Tibial nerve (tissue), 4 donors: ENCODE results near the gene GDF11. TPM values are rescaled to one million over a fixed set of nuclear protein-coding genes. Genes with fewer than 3 reads are reported as not detected.
A peak's percentile ranks its signal among the peaks of the same experiment; 100 is the strongest.

Experiments used
- DNase-seq, 2 donors: peaks; one replicate each; pipeline ENCODE4 v3.0.0-alpha.2; 2019; ENCODE audit warnings: low spot score in 2 of 2
- H3K27ac ChIP-seq, 4 donors: fragments of 200-600 bp; sonication (generic) in 3 of 4; one replicate each; pipeline ENCODE4 v1.5.1; 2017 to 2019; ENCODE audit warnings: mild to moderate bottlenecking in 1 of 4
- H3K27me3 ChIP-seq, 2 donors: fragments of 200-600 bp; sonication (generic) in 1 of 2; one replicate each; pipeline versions ENCODE4 v1.5.1 to v1.6.0; 2017 to 2019
- H3K36me3 ChIP-seq, 3 donors: fragments of 200-600 bp; sonication (generic); one replicate each; pipeline ENCODE4 v1.5.1; 2018 to 2019
- H3K4me1 ChIP-seq, 4 donors: fragments of 200-600 bp; sonication (generic) in 3 of 4; one replicate each; pipeline ENCODE4 v1.5.1; 2017 to 2019
- H3K4me3 ChIP-seq, 4 donors: fragments of 200-600 bp; sonication (generic) in 3 of 4; one replicate each; pipeline ENCODE4 v1.5.1; 2017 to 2019; ENCODE audit warnings: mild to moderate bottlenecking in 1 of 4, moderate library complexity in 1 of 4
- H3K9me3 ChIP-seq, 4 donors: fragments of 200-600 bp; sonication (generic) in 3 of 4; one replicate each; pipeline ENCODE4 v1.5.1; 2017 to 2019
- CTCF ChIP-seq, 5 experiments: fragments of 200-600 bp in 3 of 5; fragments of 450-650 bp in 2 of 5; sonication (generic) in 3 of 5; IDR thresholded peaks; one replicate each; pipeline ENCODE4 v1.5.1; 2016 to 2019; ENCODE audit warnings: antibody characterized with exemption in 5 of 5, mild to moderate bottlenecking in 3 of 5, moderate library complexity in 2 of 5
- EP300 ChIP-seq, 2 donors: sonication (generic); formaldehyde crosslinking; IDR thresholded peaks; one replicate each; pipeline ENCODE4 v1.6.1; 2017; ENCODE audit warnings: antibody characterized with exemption in 2 of 2, mild to moderate bottlenecking in 1 of 2
- POLR2A ChIP-seq, 2 donors: fragments of 450-650 bp; IDR thresholded peaks; one replicate each; pipeline ENCODE4 v1.6.1; 2017; ENCODE audit warnings: antibody characterized with exemption in 2 of 2, mild to moderate bottlenecking in 2 of 2, moderate library complexity in 2 of 2
- WGBS, 2 donors: methylation state at CpG; one replicate each; pipeline ENCODE4 v1.1.5; 2018; 5-methylcytosine and 5-hydroxymethylcytosine counted together
- total RNA-seq, 4 donors: library from RNA; depleted of rRNA; stranded (reverse); fragments of >200 nt; gene quantifications; one replicate each; pipeline ENCODE4 v1.1.0, GENCODE V29; 2016

GDF11 gene
- total RNA-seq, 4 donors from 2014 or later: 1.8 to 5.7 (median 4.0) TPM

GRCh38 chr12:55723516-55724225 is 19.3 kb upstream of the GDF11 start:
- Histone ChIP-seq H3K4me1 (peaks cover 0 to 85% (median 63%) of the 10 kb centered on the region in 4 donors), H3K9me3 (no peaks in the 10 kb centered on the region), H3K36me3 (peaks cover 0 to 49% (median 6%) of the 10 kb centered on the region in 3 donors), H3K27ac (peak overlapping the region in 3 of 4 donors; percentile 26 to 100 (median 46)), H3K27me3 (no peaks in the 10 kb centered on the region), H3K4me3 (no peak overlapping the region)
- TF ChIP-seq POLR2A (IDR thresholded peaks at IDR 0.05) (no peak), EP300 (IDR thresholded peaks at IDR 0.05) (peak in 1 of 2 donors; percentile 11)
- no peak for DNase-seq
- 32 to 34% methylated on average over 10 of the region's 10 CpGs for WGBS, 2 donors

GRCh38 chr12:55724226-55724939 is 18.5 kb upstream of the GDF11 start:
- H3K4me1 ChIP-seq: peaks cover 0 to 78% (median 57%) of the 10 kb centered on the region in 4 donors
- H3K36me3 ChIP-seq: peaks cover 0 to 49% (median 6%) of the 10 kb centered on the region in 3 donors
- H3K27ac ChIP-seq: peak overlapping the region in 3 of 4 donors; percentile 40 to 100 (median 46)
- no peaks in the 10 kb centered on the region for H3K9me3 ChIP-seq
- TF ChIP-seq POLR2A (IDR thresholded peaks at IDR 0.05) (no peak), CTCF (IDR thresholded peaks at IDR 0.05) (peak; percentile 53 to 65 (median 60))
- WGBS, 2 donors: 52 to 56% methylated on average over 11 of the region's 11 CpGs
- peak; percentile 63 to 76 for DNase-seq
- H3K4me3 ChIP-seq: no peak overlapping the region
- no peaks in the 10 kb centered on the region for H3K27me3 ChIP-seq

GRCh38 chr12:55724940-55725309 is 18.0 kb upstream of the GDF11 start:
- H3K27ac ChIP-seq: peak overlapping the region in 3 of 4 donors; percentile 40 to 100 (median 46)
- no peaks in the 10 kb centered on the region for H3K9me3 ChIP-seq
- peaks cover 0 to 49% (median 6%) of the 10 kb centered on the region in 3 donors for H3K36me3 ChIP-seq
- TF ChIP-seq CTCF (IDR thresholded peaks at IDR 0.05) (no peak), EP300 (IDR thresholded peaks at IDR 0.05) (no peak), POLR2A (IDR thresholded peaks at IDR 0.05) (no peak)
- WGBS, 2 donors: 44 to 48% methylated on average over 3 of the region's 3 CpGs
- no peak overlapping the region for H3K4me3 ChIP-seq
- H3K4me1 ChIP-seq: peaks cover 0 to 76% (median 54%) of the 10 kb centered on the region in 4 donors
- no peak for DNase-seq
- H3K27me3 ChIP-seq: no peaks in the 10 kb centered on the region

GRCh38 chr12:55725556-55725955 is 17.4 kb upstream of the GDF11 start:
- no peak for DNase-seq

GRCh38 chr12:55726971-55727370 is 16.0 kb upstream of the GDF11 start:
- H3K27ac ChIP-seq: peak overlapping the region; percentile 94 to 100 (median 98)
- DNase-seq: no peak
- H3K4me3 ChIP-seq: peak overlapping the region in 3 of 4 donors; percentile 68 to 90 (median 68)
- WGBS, 2 donors: 11 to 18% methylated on average over 8 to 10 of the region's 10 CpGs
- no peaks in the 10 kb centered on the region for H3K9me3 ChIP-seq
- peaks cover 0 to 74% (median 45%) of the 10 kb centered on the region in 4 donors for H3K4me1 ChIP-seq
- peaks cover 0 to 49% (median 6%) of the 10 kb centered on the region in 3 donors for H3K36me3 ChIP-seq
- no peak for TF ChIP-seq POLR2A (IDR thresholded peaks at IDR 0.05)
- no peak for TF ChIP-seq CTCF (IDR thresholded peaks at IDR 0.05)
- no peak for TF ChIP-seq EP300 (IDR thresholded peaks at IDR 0.05)
- H3K27me3 ChIP-seq: no peaks in the 10 kb centered on the region

More at GRCh38 chr12:55725556-55725955, 17.4 kb upstream of the GDF11 start:
- H3K27me3 ChIP-seq: no peaks in the 10 kb centered on the region
- peaks cover 0 to 76% (median 54%) of the 10 kb centered on the region in 4 donors for H3K4me1 ChIP-seq
- peak overlapping the region in 3 of 4 donors; percentile 40 to 100 (median 99) for H3K27ac ChIP-seq
- no peak for TF ChIP-seq EP300 (IDR thresholded peaks at IDR 0.05)
- WGBS, 2 donors: 39 to 41% methylated on average over 3 of the region's 3 CpGs
- peaks cover 0 to 49% (median 6%) of the 10 kb centered on the region in 3 donors for H3K36me3 ChIP-seq
- H3K4me3 ChIP-seq: no peak overlapping the region
- H3K9me3 ChIP-seq: no peaks in the 10 kb centered on the region
